NT2/D1 (cell line): ENCODE results near the gene ZFHX2.

Experiments
- SUZ12 ChIP-seq: IDR thresholded peaks from 2 replicates; pipeline ENCODE4 v1.6.1; 2011; ENCODE audit not compliant: insufficient read length, insufficient read depth; ENCODE audit errors: extremely low read depth
- YY1 ChIP-seq: IDR thresholded peaks from 2 replicates; pipeline ENCODE4 v1.6.1; 2011; ENCODE audit not compliant: insufficient read length, insufficient read depth
- ZNF274 ChIP-seq: IDR thresholded peaks from 2 replicates; pipeline ENCODE4 v1.6.1; 2011; ENCODE audit warnings: mild to moderate bottlenecking, low read depth, low read length

DNA sequence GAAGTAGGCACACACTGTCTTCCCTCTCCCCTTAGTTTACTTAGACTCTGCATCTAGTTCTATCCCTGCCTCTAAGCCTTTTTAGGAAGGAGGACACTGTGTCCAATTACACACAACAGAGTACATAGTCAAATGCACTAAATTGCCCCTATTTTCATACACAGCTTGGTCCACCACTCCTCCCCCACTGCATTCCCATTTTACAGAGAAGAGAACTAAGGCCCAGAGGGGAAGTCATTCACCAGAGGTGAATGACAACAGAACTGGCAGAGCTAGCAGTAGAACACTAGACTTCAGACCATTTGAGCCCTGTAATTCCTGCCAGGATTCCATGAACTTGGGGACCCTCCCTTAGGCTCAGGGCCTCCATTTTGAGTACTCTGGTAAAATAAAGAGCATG, 28.2 kb upstream of the ZFHX2 start:
- TF ChIP-seq YY1 = no peak
- TF ChIP-seq ZNF274 = no peak
- TF ChIP-seq SUZ12 = no peak
